Activated T-helper 1 cell treated with anti-CD3 and anti-CD28 coated beads, Interleukin-12 subunit alpha, Interleukin-12 subunit beta, Interleukin-2, Interleukin-4 antibody, amounts not matched to agents 30 ng/mL and 10 ng/mL and 1 ng/mL, durations not matched to agents 14 hours and 24 hours and 36 hours (primary cell): ENCODE measurements around the gene OPCML. TPM values are rescaled to one million over a fixed set of nuclear protein-coding genes. Genes with fewer than 3 reads are reported as not detected.

ENCODE experiments used
- DNase-seq: peaks from one replicate; pipeline ENCODE4 v3.0.0; 2021; ENCODE audit warnings: low spot score
- H3K27ac Mint-ChIP-seq: one replicate; pipeline ENCODE4 v1.8.0; 2021; ENCODE audit warnings: mild to moderate bottlenecking, mixed read lengths
- H3K27me3 Mint-ChIP-seq: one replicate; pipeline ENCODE4 v1.8.0; 2022; ENCODE audit warnings: mild to moderate bottlenecking, moderate library complexity, mixed read lengths; ENCODE audit not compliant: insufficient read depth
- H3K36me3 Mint-ChIP-seq: one replicate; pipeline ENCODE4 v1.8.0; 2021; ENCODE audit warnings: low read depth, mixed read lengths
- H3K4me1 Mint-ChIP-seq: one replicate; pipeline ENCODE4 v1.8.0; 2021; ENCODE audit warnings: low read depth, mixed read lengths
- H3K4me3 Mint-ChIP-seq: one replicate; pipeline ENCODE4 v1.8.0; 2021; ENCODE audit warnings: mild to moderate bottlenecking, moderate library complexity, mixed read lengths
- H3K9me3 Mint-ChIP-seq: one replicate; pipeline ENCODE4 v1.8.0; 2021; ENCODE audit warnings: mixed read lengths
- intact Hi-C: fragments of 100-400 bp; cut with micrococcal nuclease; formaldehyde crosslinking; loops from one replicate; pipeline ENCODE4 v1.15.1; 2024
- total RNA-seq: library from RNA; stranded (reverse); gene quantifications from 2 replicates; pipeline ENCODE4 v1.2.3, GENCODE V29; 2022

Gene OPCML
- total RNA-seq, 1 donor from 2014 or later = not detected

GRCh38 chr11:133553885-133554740, 21.8 kb upstream of the OPCML start:
- no peaks in the 10 kb centered on the region for H3K27me3 Mint-ChIP-seq
- H3K27ac Mint-ChIP-seq = no peak overlapping the region

GRCh38 chr11:133552938-133553337, 20.6 kb upstream of the OPCML start:
- DNase-seq = no peak
- Mint-ChIP-seq H3K27ac (no peak overlapping the region), H3K9me3 (no peaks in the 10 kb centered on the region), H3K36me3 (no peaks in the 10 kb centered on the region), H3K27me3 (no peaks in the 10 kb centered on the region), H3K4me3 (no peak overlapping the region), H3K4me1 (no peaks in the 10 kb centered on the region)
- intact Hi-C loops = no loop called here

More at GRCh38 chr11:133553885-133554740, 21.8 kb upstream of the OPCML start:
- H3K4me1 Mint-ChIP-seq = no peaks in the 10 kb centered on the region
- intact Hi-C loops = no loop called here
- no peaks in the 10 kb centered on the region for H3K9me3 Mint-ChIP-seq
- no peaks in the 10 kb centered on the region for H3K36me3 Mint-ChIP-seq
- DNase-seq = no peak
- no peak overlapping the region for H3K4me3 Mint-ChIP-seq

GRCh38 chr11:133551064-133551463, 18.8 kb upstream of the OPCML start:
- intact Hi-C loops = no loop called here
- no peaks in the 10 kb centered on the region for H3K4me1 Mint-ChIP-seq
- no peaks in the 10 kb centered on the region for H3K9me3 Mint-ChIP-seq
- H3K4me3 Mint-ChIP-seq = no peak overlapping the region
- DNase-seq = no peak
- no peaks in the 10 kb centered on the region for H3K36me3 Mint-ChIP-seq
- H3K27ac Mint-ChIP-seq = no peak overlapping the region
- H3K27me3 Mint-ChIP-seq = no peaks in the 10 kb centered on the region

- H3K27ac Mint-ChIP-seq = no peak overlapping the region
- H3K36me3 Mint-ChIP-seq = no peaks in the 10 kb centered on the region
- no peaks in the 10 kb centered on the region for H3K9me3 Mint-ChIP-seq
- H3K27me3 Mint-ChIP-seq = no peaks in the 10 kb centered on the region
- DNase-seq = no peak
- no peak overlapping the region for H3K4me3 Mint-ChIP-seq
- intact Hi-C loops = no loop called here
- no peaks in the 10 kb centered on the region for H3K4me1 Mint-ChIP-seq
These were observed 17.5 kb upstream of the OPCML start for GRCh38 chr11:133549826-133550225.

GRCh38 chr11:133548641-133549040, 16.3 kb upstream of the OPCML start:
- H3K36me3 Mint-ChIP-seq = no peaks in the 10 kb centered on the region
- H3K4me1 Mint-ChIP-seq = no peaks in the 10 kb centered on the region
- H3K27me3 Mint-ChIP-seq = no peaks in the 10 kb centered on the region
- DNase-seq = no peak
- H3K4me3 Mint-ChIP-seq = no peak overlapping the region
- intact Hi-C loops = no loop called here
- H3K9me3 Mint-ChIP-seq = no peaks in the 10 kb centered on the region
- no peak overlapping the region for H3K27ac Mint-ChIP-seq

- no peak for DNase-seq
- intact Hi-C loops = no loop called here
- Mint-ChIP-seq H3K36me3 (no peaks in the 10 kb centered on the region), H3K4me1 (no peaks in the 10 kb centered on the region), H3K9me3 (no peaks in the 10 kb centered on the region), H3K4me3 (no peak overlapping the region), H3K27me3 (no peaks in the 10 kb centered on the region), H3K27ac (no peak overlapping the region)
These were observed 15.7 kb upstream of the OPCML start for GRCh38 chr11:133547808-133548494.

- H3K27ac Mint-ChIP-seq = no peak overlapping the region
- H3K36me3 Mint-ChIP-seq = no peaks in the 10 kb centered on the region
- intact Hi-C loops = no loop called here
These were observed 13.0 kb upstream of the OPCML start for GRCh38 chr11:133545199-133545803.

GRCh38 chr11:133541720-133542095, 9.4 kb upstream of the OPCML start:
- no peaks in the 10 kb centered on the region for H3K27me3 Mint-ChIP-seq
- H3K9me3 Mint-ChIP-seq = no peaks in the 10 kb centered on the region
- H3K36me3 Mint-ChIP-seq = no peaks in the 10 kb centered on the region
- H3K4me1 Mint-ChIP-seq = no peaks in the 10 kb centered on the region
- no peak overlapping the region for H3K4me3 Mint-ChIP-seq
- H3K27ac Mint-ChIP-seq = no peak overlapping the region
- DNase-seq = no peak
- intact Hi-C loops = no loop called here

More at GRCh38 chr11:133545199-133545803, 13.0 kb upstream of the OPCML start:
- no peak for DNase-seq
- Mint-ChIP-seq H3K4me1 (no peaks in the 10 kb centered on the region), H3K27me3 (no peaks in the 10 kb centered on the region), H3K9me3 (no peaks in the 10 kb centered on the region), H3K4me3 (no peak overlapping the region)

- H3K36me3 Mint-ChIP-seq = no peaks in the 10 kb centered on the region
- no peaks in the 10 kb centered on the region for H3K4me1 Mint-ChIP-seq
- no peaks in the 10 kb centered on the region for H3K27me3 Mint-ChIP-seq
- no peak overlapping the region for H3K27ac Mint-ChIP-seq
- DNase-seq = no peak
- no peaks in the 10 kb centered on the region for H3K9me3 Mint-ChIP-seq
- intact Hi-C loops = no loop called here
- H3K4me3 Mint-ChIP-seq = no peak overlapping the region
These were observed 8.9 kb upstream of the OPCML start for GRCh38 chr11:133541021-133541719.

- Mint-ChIP-seq H3K9me3 (no peaks in the 10 kb centered on the region), H3K4me1 (no peaks in the 10 kb centered on the region), H3K27ac (no peak overlapping the region), H3K36me3 (no peaks in the 10 kb centered on the region), H3K4me3 (no peak overlapping the region), H3K27me3 (peaks cover 17% of the 10 kb centered on the region)
- intact Hi-C loops = no loop called here
- DNase-seq = no peak
These were observed 3.9 kb upstream of the OPCML start for GRCh38 chr11:133536198-133536597.

GRCh38 chr11:133533205-133533604, 904 bp upstream of the OPCML start:
- H3K4me1 Mint-ChIP-seq = no peaks in the 10 kb centered on the region
- H3K4me3 Mint-ChIP-seq = no peak overlapping the region
- DNase-seq = no peak
- intact Hi-C loops = no loop called here
- H3K27me3 Mint-ChIP-seq = peaks cover 30% of the 10 kb centered on the region
- H3K27ac Mint-ChIP-seq = no peak overlapping the region
- no peaks in the 10 kb centered on the region for H3K9me3 Mint-ChIP-seq
- no peaks in the 10 kb centered on the region for H3K36me3 Mint-ChIP-seq

GRCh38 chr11:133531458-133531857, 843 bp downstream of the OPCML start:
- Mint-ChIP-seq H3K4me3 (no peak overlapping the region), H3K27ac (no peak overlapping the region), H3K9me3 (no peaks in the 10 kb centered on the region), H3K27me3 (peaks cover 30% of the 10 kb centered on the region), H3K4me1 (no peaks in the 10 kb centered on the region), H3K36me3 (no peaks in the 10 kb centered on the region)
- DNase-seq = no peak
- intact Hi-C loops = no loop called here

- peaks cover 30% of the 10 kb centered on the region for H3K27me3 Mint-ChIP-seq
- H3K36me3 Mint-ChIP-seq = no peaks in the 10 kb centered on the region
- H3K27ac Mint-ChIP-seq = no peak overlapping the region
- no peak overlapping the region for H3K4me3 Mint-ChIP-seq
- no peak for DNase-seq
- no peaks in the 10 kb centered on the region for H3K4me1 Mint-ChIP-seq
- intact Hi-C loops = no loop called here
- no peaks in the 10 kb centered on the region for H3K9me3 Mint-ChIP-seq
These were observed 1.8 kb downstream of the OPCML start for GRCh38 chr11:133530501-133530835.
